Hematopoietic multipotent progenitor cell (in vitro differentiated cells): ENCODE results near the gene PANK2. TPM values are rescaled to one million over a fixed set of nuclear protein-coding genes. Genes with fewer than 3 reads are reported as not detected.
A peak's percentile ranks its signal among the peaks of the same experiment; 100 is the strongest.
"Not testable (repeated sequence)": the region's sequence is repeated elsewhere in the genome, so short reads cannot be mapped to it uniquely, and the experiment has no call there.

Experiments
- DNase-seq, 3 donors: peaks; one replicate each; pipeline ENCODE4 v3.0.0-alpha.2; 2011 to 2015; ENCODE audit warnings: low read depth in 2 of 3, low spot score in 2 of 3
- total RNA-seq: library from RNA; depleted of rRNA; stranded (reverse); fragments of >200 nt; gene quantifications from one replicate; pipeline ENCODE4 v1.2.3, GENCODE V29; 2012

Gene PANK2
- total RNA-seq, 1 donor: 30.7 TPM

DNA sequence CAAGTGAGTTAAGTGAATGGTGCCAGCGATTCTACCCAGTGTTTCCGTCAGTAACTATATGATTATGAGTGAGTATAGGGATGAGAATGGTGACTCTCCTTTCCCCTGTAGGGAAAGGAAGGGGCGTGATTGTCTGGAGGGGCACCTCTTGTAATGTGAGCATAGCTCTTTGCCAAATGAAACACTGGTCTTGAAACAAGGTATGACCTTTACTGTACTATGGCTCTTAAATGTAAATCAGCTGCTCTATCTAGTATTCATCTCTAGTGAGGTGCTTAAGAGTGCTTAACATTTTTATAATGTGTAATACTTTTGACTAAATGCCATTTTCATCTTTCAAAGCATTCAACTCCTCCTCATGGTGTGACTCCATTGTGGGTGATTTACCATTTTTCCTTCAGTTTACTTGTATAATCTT is 11.0 kb downstream of the PANK2 start:
- DNase-seq: no peak

DNA sequence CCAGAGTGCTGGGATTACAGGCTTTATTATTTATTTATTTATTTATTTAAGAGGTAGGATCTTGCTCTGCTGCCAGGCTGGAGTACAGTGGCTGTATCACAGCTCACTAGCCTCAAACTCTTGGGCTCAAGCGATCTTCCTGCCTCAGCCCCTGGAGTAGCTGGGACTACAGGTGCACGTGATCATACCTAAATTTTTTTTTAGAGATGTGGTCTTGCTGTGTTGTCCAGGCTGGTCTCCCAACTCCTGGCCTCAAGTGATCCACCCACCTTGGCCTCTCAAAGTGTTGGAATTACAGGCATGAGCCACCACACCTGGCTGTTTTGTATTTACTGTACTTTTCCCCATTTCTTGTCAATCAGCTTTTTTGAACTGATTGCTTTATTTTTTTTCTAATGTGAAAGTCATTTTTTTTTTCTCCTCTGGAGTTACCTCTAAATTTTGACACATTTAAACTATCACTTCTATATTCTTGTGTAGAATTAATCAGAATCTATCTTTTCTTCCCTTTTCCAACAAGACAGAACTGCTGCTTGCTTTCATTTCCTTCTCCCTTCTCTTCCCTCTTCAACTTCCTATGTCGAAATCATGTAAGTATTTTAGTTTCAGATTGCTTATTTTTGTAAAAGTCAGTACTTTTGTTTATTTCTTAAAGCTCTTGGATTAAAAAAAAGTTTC is 12.0 kb downstream of the PANK2 start:
- peak in 1 of 3 donors; percentile 33 for DNase-seq

DNA sequence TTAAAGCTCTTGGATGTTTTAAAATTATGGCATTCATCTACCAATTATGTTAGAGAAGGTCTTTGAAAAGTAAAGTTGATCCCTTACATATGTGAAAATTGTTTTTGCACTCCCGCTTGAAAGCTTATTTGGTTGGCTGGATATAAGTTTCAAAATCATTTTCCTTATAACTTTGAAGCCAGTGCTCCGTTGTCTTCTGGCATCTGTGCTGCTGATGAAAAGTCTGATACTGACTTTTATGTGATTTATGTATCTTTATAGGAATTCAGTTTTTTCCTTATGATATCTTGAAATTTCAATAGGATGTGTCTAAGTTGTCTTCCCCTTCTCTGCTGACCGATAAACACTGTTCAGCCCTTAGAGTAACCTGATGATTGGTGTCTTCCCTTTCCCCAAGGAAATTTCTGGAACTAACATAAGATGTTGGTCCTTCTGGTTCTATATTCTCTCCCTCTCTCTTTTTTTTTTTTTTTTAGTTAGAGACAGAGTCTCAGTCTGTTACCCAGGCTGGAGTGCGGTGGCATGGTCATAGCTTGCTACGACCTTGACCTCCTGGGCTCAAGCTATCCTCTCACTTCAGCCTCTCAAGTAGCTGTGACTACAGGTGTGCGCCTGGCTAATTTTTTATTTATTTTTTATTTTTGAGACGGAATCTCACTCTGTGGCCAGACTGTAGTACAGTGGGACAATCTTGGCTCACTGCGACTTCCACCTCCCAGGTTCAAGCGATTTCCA is 12.7 kb downstream of the PANK2 start:
- DNase-seq: no peak

DNA sequence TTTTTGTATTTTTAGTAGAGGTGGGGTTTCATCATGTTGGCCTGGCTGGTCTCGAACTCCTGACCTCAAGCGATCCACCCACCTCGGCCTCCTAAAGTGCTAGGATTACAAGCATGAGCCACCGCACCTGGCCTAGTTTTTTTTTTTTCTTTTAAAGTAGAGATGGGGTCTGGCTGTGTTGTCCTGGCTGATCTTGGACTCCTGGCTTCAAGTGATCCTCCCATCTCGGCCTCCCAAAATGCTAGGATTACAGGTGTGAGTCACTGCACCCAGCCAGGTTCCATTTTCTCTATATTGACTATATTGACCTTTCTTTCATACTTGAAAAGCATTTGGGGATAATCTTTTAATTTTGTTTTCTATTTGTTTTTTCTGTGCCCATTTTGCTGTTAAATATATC is 13.3 kb downstream of the PANK2 start:
- DNase-seq: no peak

DNA sequence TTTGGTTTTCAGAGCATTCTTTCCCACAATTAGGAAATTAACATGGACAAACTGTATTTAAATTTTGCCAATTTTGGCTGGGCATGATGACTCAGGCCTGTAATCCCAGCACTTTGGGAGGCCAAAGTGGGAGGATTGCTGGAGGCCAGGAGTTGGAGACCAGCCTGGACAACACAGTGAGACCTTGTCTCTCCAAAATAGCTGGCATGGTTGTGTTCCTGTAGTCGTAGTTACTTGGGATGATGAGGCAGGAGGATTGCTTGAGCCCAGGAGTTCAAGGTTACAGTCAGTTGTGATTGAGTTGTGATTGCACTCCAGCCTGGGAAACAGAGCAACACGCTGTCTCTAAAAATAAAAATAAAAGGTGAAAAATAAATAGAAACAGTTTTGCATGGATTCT is 15.0 kb downstream of the PANK2 start:
- DNase-seq: no peak

DNA sequence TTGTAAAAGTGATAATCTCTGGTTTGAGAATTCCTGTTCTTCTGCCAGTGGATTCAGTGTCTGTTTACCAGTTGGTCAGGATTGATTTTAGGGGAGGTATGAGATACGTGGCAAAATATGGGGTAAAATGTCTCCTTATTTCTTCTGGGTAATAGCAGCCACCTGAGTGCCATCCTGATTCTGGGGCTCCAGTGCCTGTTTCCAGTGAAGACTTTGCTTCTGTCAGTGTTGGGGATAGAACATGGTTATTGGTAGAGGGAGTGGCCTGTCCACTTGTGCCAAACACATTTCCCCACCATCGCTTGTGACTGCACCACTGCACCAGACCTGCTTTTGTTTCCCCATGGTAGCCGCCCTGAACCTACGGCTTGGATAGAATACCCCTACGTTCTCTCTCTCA is 15.7 kb downstream of the PANK2 start:
- no peak for DNase-seq

DNA sequence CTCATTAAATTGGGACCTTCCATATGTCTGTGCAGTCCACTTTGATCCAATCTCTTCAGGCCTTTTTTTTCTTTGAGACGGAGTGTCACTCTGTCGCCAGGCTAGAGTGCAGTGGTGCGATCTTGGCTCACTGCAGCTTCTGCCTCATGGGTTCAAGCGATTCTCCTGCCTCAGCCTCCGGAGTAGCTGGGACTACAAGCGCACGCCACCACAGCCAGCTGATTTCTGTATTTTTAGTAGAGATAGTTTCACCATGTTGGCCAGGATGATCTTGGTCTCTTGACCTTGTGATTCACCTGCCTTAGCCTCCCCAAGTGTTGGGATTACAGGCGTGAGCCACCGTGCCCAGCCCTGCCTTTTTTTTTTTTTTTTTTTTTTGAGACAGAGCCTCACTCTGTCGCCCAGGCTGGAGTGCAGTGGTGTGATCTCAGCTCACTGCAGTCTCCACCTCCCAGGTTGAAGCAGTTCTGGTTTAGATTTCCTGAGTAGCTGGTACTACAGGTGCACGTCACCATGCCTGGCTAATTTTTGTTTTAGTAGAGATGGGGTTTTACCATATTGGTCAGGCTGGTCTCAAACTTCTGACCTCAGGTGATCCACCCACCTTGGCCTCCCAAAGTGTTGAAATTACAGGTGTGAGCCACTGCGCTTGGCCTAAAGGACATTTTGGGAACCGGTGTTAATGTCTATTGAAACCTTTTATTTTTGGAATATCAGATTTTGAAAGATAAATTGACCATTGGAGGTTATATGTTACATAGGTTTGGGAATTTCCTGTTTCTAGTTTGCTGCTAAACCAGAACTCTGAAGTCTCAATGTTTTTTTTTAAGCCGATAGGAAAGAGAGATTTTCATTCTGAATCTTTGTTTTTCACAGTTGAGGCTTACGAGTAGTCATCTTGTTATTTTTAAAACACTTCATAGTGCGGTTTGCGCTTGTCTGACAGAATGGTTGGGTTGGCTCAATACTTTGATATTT is 17.8 kb downstream of the PANK2 start:
- not testable (repeated sequence) for DNase-seq

DNA sequence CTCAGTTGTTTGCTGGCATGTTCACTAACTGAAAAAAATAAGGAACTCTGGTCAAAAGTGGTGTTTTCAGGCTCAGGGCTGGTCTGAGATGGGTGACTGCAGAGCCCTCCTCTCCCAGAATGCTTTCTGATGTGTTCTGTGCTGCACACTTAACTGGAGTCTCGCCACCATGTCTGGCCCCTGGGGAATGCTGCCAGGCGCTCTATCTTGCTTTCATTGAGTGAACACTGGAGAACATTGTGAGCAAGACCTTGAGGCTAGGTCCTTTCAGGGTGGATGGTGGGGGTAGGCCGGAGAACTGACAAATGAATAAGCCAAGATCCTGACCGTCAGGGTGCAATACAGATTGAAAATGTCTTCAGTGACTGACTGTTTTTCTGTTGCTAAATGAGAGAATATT is 19.5 kb downstream of the PANK2 start:
- no peak for DNase-seq

DNA sequence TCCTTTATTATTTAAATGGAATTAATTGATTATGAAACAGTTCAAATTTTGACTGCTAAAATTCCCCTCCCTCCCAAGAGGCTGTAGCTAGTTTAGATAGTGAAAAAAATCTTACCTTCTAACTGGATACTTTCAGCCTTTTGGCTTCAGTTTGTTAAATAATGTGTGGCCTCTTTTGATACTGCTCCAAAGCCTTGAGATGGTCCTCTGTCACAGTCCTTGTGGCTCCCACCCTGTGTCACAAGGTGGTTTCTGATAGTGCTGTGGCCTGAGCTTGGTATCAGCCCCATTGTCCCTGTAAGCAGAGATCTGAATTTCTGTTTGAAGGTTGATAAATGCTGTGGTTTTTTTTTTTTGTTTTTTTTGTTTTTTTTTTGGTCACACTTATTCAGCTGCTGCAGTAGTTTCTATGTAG is 20.8 kb downstream of the PANK2 start:
- DNase-seq: peak in 2 of 3 donors; percentile 58 to 75

DNA sequence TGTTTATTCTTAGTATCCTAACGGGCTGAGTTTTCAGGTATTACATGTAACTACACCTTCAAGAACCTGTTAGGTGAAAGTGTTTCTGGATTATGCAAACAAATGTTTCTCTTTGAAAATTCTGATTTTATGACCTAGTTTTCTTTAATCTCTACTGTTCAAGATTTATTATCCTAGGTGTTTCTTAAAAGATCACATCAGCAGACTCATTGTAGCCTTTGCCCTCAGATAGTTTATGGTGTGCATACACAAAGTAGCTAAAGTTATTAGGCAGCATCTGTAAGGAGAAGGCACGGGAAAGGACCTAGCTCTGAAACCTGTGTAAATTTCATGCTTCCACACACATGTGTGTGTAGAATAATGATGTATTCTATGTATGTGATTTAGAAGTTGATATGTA is 21.7 kb downstream of the PANK2 start:
- no peak for DNase-seq

DNA sequence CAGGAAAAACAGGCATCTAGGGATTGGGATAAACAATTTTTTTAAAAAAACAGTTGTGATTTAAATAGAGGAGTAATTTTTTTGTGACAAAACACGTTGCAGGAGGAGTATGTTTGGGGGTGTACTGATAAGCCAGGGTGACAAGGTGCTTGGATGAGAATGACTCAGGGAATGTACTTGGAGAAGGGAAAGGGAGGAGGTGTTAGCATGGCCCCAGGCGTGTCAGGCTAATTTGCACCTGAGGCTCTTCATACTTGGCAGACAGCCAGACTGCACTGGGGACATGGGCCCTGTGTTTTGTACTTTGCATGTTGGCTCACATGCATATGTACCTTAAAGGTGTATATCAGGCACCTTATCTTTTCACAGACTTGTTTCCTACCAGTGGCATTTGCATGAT is 22.8 kb downstream of the PANK2 start:
- no peak for DNase-seq

DNA sequence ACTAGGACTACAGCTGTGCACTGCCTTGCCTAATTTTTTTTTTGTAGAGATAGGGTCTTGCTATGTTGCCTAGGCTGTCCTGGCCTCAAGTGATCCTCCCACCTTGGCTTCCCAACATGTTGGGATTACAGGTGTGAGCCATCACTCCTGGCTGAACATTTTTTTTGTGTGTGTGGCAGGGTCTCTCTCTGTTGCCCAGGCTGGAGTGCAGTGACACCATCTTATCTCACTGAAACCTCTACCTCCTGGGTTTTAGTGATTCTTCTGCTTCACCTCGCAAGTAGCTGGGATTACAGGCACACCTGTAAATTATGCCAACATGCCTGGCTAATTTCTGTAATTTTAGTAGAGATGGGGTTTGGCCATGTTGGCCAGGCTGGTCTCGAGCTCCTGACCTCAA is 25.3 kb downstream of the PANK2 start:
- DNase-seq: no peak

DNA sequence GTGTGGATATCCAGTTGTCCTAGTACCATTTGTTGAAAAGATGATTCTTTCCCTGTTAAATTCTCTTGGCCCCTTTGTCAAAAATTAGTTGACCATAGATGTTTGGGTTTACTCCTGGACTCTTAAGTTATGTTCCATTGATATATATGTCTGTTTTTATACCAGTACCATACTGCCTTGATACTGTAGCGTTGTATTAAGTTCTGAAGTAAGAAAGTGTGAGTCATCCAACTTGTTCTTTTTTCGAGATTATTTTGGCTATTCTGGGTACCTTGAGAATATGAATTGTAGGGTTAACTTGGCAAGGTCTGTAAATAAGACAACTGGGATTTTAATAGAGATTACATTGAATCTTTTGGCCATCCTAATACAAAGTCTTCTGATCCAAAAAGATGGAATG is 26.5 kb downstream of the PANK2 start:
- DNase-seq: no peak

DNA sequence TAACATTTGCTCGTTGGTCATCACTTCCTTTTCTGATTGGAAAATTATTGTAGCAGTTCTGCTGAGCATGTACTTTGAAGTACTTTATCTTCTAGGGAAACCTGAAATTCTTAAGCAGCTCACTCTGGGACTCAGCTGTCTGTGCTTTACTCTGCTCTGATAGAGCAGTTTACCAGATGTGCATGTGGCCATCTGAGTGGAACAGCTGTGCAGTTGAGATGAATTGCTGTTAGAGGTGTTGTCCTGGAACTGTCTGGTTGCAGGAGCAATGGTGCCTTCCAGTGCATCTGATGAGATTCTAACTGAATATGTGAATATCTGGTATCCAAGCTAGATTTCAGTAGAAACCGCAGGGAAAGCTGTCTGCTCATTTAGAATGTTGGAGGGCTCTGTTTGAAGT is 27.2 kb downstream of the PANK2 start:
- no peak for DNase-seq

DNA sequence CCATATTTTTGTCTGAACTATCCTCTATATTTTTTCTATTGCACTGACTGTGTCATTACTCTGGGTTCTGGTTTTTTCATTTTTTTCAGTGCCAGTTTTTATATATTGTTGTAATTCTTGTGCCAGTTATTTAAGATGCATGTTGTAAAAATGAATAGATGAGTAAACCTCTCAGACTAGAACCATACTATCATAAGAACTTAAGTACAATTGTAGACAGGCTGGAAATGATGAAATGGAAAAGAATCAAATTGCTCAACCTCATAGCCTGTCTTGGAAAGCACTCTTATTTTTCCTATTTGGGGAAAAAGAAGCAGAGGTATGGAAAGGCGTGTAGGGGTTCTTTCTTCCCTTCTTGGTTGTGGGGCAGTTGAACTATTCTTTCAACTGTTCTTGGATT is 30.2 kb downstream of the PANK2 start:
- no peak for DNase-seq

DNA sequence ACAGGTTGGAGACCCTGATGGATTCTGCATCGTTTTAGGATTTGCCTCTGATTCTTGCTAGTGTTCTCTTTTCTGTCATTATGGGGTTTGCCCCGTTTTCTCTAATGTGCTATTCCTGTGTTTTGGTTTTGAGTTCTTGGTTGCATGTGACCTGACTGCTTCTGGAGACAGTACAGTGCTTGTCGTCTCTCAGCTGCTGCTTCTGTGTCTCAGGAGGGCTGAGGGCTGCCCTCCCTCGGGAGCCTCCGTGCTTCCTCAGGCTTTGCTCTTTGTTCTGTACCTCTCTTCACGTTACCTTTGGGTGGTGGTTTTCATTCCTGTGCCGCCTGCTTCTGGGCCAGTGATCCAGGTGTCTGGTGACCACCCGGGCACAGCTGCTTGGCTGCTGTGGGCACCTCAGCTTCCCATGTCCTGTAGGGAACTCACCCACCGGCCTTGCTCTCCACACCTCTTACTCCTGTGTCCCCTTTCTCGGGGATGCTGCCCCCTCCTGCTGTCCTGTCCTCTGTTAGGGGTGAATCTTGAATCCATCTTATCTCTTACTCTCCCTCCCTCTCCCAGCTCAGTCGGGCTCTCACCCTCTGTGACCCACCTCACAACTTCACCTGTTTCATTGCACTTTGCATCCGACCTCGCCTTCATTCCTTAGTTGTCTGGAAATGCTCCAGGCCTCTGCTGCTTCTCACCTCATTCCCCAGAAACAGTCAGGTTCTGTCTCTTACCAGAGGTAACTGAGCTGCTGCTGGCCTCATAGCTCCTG is 33.2 kb downstream of the PANK2 start:
- DNase-seq: no peak

DNA sequence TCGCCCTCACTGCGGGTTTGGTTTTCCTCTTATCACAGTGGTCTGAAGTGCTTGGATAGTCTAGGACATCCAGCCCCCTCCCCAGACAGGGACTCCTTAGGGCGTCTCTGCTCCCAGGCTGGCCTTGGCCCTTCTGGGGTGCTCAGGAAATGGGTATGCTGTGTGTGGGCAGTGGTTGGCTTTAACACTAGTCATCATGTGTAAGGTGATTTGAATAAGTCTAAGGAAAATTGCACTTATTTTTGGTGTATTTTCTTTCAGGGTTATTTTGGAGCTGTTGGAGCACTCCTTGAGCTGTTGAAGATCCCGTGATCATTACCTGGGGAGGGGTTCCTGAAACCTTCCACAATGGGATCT is 33.8 kb downstream of the PANK2 start:
- no peak for DNase-seq

DNA sequence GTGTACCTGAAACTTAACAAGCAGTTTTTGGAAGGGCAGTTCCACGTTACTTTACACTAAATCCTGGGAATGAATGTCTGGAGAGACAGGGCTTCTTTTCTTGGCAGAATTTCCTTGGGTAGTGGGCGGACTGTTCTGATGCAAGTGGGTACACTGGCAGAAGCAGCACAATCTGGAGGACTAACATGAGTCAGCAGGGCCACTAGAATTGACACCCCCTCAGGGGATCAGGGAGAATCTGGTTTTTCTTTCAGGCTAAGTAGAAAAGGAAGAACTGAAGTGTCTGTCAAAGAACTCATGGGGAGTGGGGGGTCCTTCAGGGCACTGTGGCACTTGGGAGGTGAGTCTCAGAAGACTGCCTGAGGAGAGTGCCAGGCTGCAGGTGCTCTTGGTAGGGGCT is 34.6 kb downstream of the PANK2 start:
- DNase-seq: peak in 1 of 3 donors; percentile 21

DNA sequence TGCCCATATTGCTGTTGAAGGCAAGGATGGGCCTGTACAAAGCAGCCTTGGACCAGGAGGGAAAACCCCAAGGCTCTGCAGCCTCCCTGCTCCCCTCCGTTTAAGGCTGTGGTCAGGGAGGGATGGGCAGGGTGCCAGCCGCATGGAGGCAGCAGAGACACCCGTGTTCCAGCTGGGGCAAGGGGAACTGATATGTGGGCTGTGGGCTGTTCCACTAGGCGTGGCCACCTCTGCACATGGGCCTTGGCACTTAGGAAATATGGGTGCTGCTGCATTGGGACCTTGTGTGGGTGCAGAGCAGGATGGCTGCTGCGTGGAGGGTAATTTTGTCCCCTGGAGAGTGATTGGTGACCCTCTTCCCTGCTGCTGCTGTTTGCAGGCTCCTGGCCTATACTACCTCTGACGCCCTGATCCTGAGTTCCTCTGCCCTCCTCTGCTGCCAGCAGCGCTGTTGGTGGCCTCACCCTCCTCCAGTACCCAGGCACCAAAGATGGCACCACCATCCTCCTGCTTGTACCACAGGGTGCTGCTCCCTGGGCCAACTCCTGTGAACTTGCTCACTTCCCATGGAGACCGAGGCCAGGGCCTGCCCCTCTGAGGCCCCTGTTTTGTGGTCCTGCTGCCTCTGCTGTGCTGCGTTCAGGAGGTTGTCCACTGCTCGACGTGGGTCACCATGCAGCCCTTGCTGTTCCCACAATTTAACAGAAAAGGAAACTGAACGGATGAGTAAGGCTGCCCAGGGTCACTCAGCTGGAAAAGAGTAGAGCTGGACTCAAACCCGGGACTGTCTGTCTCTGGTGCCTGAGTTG is 35.3 kb downstream of the PANK2 start:
- DNase-seq: peak in 2 of 3 donors; percentile 76 to 80
